ENCODE measurements around the gene ACOT11. TPM values are rescaled to one million over a fixed set of nuclear protein-coding genes. Genes with fewer than 3 reads are reported as not detected.

ACOT11 gene
- polyA plus RNA-seq, 1 donor from 2014 or later = not detected

- no peak overlapping the region for H3K9ac ChIP-seq (ENCODE audit: low read length)
- H2AFZ ChIP-seq (ENCODE audit: low read depth, low read length) = no peak overlapping the region
- no peaks in the 10 kb centered on the region for H3K27me3 ChIP-seq (ENCODE audit: insufficient read depth, low read depth, low read length)
- H3K9me2 ChIP-seq (ENCODE audit: insufficient read depth, low read length) = no peaks in the 10 kb centered on the region
- no peaks in the 10 kb centered on the region for H3K36me3 ChIP-seq (ENCODE audit: insufficient read depth, low read length)
- H3K9me3 ChIP-seq (ENCODE audit: low read length) = no peaks in the 10 kb centered on the region
- H3K4me3 ChIP-seq (ENCODE audit: low read length) = no peak overlapping the region
- no peak overlapping the region for H3K4me2 ChIP-seq (ENCODE audit: low read length)
- H3K27ac ChIP-seq (ENCODE audit: low read length) = no peak overlapping the region
- H3K79me2 ChIP-seq (replicated peaks; ENCODE audit: insufficient read depth, low read length) = no peaks in the 10 kb centered on the region
- H3F3A ChIP-seq (ENCODE audit: insufficient read depth, low read length, poor library complexity, severe bottlenecking) = no peaks in the 10 kb centered on the region
- H4K20me1 ChIP-seq (ENCODE audit: insufficient read depth) = no peaks in the 10 kb centered on the region
- TF ChIP-seq RAD21 (conservative IDR thresholded peaks at IDR 0.05) (no peak), EZH2 (IDR thresholded peaks at IDR 0.05; ENCODE audit: borderline replicate concordance, insufficient read depth, low read length, poor library complexity, severe bottlenecking) (no peak), CTCF (IDR thresholded peaks at IDR 0.05; ENCODE audit: poor library complexity, severe bottlenecking) (no peak), TAF1 (IDR thresholded peaks at IDR 0.05; ENCODE audit: low read depth) (no peak), POLR2AphosphoS5 (IDR thresholded peaks at IDR 0.05) (no peak), REST (IDR thresholded peaks at IDR 0.05; ENCODE audit: borderline replicate concordance) (no peak), SMC3 (conservative IDR thresholded peaks at IDR 0.05; ENCODE audit: poor library complexity) (no peak), MXI1 (conservative IDR thresholded peaks at IDR 0.05; ENCODE audit: poor library complexity, severe bottlenecking) (no peak), EP300 (conservative IDR thresholded peaks at IDR 0.05; ENCODE audit: poor library complexity, severe bottlenecking) (no peak)
Observed at GRCh38 chr1:54652168-54652567, 104.1 kb downstream of the ACOT11 start.

GRCh38 chr1:54653036-54653435, 105.0 kb downstream of the ACOT11 start:
- Histone ChIP-seq H3K4me2 (ENCODE audit: low read length) (no peak overlapping the region), H3F3A (ENCODE audit: insufficient read depth, low read length, poor library complexity, severe bottlenecking) (no peaks in the 10 kb centered on the region), H3K4me3 (ENCODE audit: low read length) (no peak overlapping the region), H3K9me2 (ENCODE audit: insufficient read depth, low read length) (no peaks in the 10 kb centered on the region), H3K79me2 (replicated peaks; ENCODE audit: insufficient read depth, low read length) (no peaks in the 10 kb centered on the region), H3K27me3 (ENCODE audit: insufficient read depth, low read depth, low read length) (no peaks in the 10 kb centered on the region), H3K27ac (ENCODE audit: low read length) (no peak overlapping the region), H2AFZ (ENCODE audit: low read depth, low read length) (no peak overlapping the region), H3K9ac (ENCODE audit: low read length) (no peak overlapping the region), H3K9me3 (ENCODE audit: low read length) (no peaks in the 10 kb centered on the region), H4K20me1 (ENCODE audit: insufficient read depth) (no peaks in the 10 kb centered on the region), H3K36me3 (ENCODE audit: insufficient read depth, low read length) (no peaks in the 10 kb centered on the region)
- TF ChIP-seq REST (IDR thresholded peaks at IDR 0.05; ENCODE audit: borderline replicate concordance) = no peak
- TF ChIP-seq POLR2AphosphoS5 (IDR thresholded peaks at IDR 0.05) = no peak
- no peak for TF ChIP-seq MXI1 (conservative IDR thresholded peaks at IDR 0.05; ENCODE audit: poor library complexity, severe bottlenecking)
- TF ChIP-seq CTCF (IDR thresholded peaks at IDR 0.05; ENCODE audit: poor library complexity, severe bottlenecking) = no peak
- TF ChIP-seq SMC3 (conservative IDR thresholded peaks at IDR 0.05; ENCODE audit: poor library complexity) = no peak
- no peak for TF ChIP-seq EZH2 (IDR thresholded peaks at IDR 0.05; ENCODE audit: borderline replicate concordance, insufficient read depth, low read length, poor library complexity, severe bottlenecking)
- no peak for TF ChIP-seq EP300 (conservative IDR thresholded peaks at IDR 0.05; ENCODE audit: poor library complexity, severe bottlenecking)
- no peak for TF ChIP-seq TAF1 (IDR thresholded peaks at IDR 0.05; ENCODE audit: low read depth)
- no peak for TF ChIP-seq RAD21 (conservative IDR thresholded peaks at IDR 0.05)

Data from neural cell (in vitro differentiated cells).